ENCODE results near the gene KCNA5.

Gene KCNA5

DNA sequence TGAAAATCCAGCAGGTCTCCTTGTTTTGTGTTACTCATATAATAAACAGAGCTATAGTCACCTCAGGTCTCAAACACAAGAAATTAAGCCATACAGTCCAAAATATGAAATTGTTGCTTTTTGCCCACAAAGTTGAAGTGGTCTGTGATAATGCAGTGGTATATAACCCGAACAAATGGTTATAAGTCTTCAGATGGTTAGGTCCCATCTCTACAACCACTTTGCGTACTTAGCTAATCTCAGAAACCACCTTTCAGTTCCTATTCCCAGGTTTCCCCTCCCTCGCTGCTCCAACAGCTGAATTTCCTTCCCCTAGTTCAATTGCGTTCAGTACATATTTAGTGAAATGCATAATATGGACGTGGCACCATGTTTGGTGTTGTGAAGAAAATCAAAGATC lies 3.3 kb upstream of the KCNA5 start:
- H3K4me3 ChIP-seq (ENCODE audit: low read depth, low read length), result no peak overlapping the region
- TF ChIP-seq, protein P1, sequence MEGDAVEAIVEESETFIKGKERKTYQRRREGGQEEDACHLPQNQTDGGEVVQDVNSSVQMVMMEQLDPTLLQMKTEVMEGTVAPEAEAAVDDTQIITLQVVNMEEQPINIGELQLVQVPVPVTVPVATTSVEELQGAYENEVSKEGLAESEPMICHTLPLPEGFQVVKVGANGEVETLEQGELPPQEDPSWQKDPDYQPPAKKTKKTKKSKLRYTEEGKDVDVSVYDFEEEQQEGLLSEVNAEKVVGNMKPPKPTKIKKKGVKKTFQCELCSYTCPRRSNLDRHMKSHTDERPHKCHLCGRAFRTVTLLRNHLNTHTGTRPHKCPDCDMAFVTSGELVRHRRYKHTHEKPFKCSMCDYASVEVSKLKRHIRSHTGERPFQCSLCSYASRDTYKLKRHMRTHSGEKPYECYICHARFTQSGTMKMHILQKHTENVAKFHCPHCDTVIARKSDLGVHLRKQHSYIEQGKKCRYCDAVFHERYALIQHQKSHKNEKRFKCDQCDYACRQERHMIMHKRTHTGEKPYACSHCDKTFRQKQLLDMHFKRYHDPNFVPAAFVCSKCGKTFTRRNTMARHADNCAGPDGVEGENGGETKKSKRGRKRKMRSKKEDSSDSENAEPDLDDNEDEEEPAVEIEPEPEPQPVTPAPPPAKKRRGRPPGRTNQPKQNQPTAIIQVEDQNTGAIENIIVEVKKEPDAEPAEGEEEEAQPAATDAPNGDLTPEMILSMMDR (conservative IDR thresholded peaks at IDR 0.05; ENCODE audit: low read depth, low read length), result no peak
- DNase-seq (ENCODE audit: low read depth), result no peak

DNA sequence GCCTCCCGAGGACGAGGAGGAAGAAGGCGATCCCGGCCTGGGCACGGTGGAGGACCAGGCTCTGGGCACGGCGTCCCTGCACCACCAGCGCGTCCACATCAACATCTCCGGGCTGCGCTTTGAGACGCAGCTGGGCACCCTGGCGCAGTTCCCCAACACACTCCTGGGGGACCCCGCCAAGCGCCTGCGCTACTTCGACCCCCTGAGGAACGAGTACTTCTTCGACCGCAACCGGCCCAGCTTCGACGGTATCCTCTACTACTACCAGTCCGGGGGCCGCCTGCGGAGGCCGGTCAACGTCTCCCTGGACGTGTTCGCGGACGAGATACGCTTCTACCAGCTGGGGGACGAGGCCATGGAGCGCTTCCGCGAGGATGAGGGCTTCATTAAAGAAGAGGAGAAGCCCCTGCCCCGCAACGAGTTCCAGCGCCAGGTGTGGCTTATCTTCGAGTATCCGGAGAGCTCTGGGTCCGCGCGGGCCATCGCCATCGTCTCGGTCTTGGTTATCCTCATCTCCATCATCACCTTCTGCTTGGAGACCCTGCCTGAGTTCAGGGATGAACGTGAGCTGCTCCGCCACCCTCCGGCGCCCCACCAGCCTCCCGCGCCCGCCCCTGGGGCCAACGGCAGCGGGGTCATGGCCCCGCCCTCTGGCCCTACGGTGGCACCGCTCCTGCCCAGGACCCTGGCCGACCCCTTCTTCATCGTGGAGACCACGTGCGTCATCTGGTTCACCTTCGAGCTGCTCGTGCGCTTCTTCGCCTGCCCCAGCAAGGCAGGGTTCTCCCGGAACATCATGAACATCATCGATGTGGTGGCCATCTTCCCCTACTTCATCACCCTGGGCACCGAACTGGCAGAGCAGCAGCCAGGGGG lies 979 bp downstream of the KCNA5 start:
- no peak overlapping the region for H3K4me3 ChIP-seq (ENCODE audit: low read depth, low read length)
- DNase-seq (ENCODE audit: low read depth), result no peak
- TF ChIP-seq, protein P1 (conservative IDR thresholded peaks at IDR 0.05; ENCODE audit: low read depth, low read length), result no peak

DNA sequence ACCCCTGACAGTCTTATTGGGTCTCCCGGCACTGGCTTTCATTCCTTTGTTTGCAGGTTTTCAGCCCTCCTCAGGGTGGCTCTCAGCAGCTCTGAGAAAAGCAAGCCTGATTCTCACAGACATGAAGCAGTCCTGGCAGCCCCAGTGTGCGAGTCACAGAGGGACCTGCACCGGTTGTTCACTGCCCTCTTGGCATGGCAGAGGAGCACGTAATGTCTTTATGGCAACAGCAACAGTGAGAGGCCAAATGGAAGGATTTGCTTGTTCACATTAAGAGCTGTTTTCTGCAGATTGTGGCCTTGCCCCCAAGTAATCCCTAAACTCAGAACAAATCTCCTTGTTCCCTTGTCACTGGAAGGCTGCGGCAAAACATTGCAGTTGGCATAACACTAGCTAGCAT lies 3.4 kb downstream of the KCNA5 start:
- no peak overlapping the region for H3K4me3 ChIP-seq (ENCODE audit: low read depth, low read length)
- TF ChIP-seq, protein P1 (conservative IDR thresholded peaks at IDR 0.05; ENCODE audit: low read depth, low read length), result no peak
- no peak for DNase-seq (ENCODE audit: low read depth)

DNA sequence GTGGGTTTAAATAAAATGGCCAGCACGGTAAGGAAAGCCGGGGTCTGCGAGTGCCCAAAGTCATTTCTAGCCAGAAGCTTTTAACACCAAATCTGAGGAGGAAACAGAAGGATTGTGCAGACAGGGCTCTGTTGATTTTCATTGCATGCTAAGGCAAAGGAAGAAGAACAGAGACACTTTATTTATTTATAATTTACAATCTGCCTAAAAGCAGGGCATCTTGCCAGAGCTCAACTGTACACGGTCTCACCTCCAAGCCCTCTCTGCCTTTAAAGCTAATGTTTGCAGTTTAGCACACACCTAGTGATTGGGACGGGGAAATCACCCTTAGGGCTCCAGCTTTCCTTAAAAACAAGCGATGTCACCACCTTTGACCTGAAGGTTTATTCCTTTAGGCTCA lies 4.0 kb downstream of the KCNA5 start:
- H3K4me3 ChIP-seq (ENCODE audit: low read depth, low read length), result no peak overlapping the region
- TF ChIP-seq, protein P1 (conservative IDR thresholded peaks at IDR 0.05; ENCODE audit: low read depth, low read length), result no peak
- DNase-seq (ENCODE audit: low read depth), result no peak

DNA sequence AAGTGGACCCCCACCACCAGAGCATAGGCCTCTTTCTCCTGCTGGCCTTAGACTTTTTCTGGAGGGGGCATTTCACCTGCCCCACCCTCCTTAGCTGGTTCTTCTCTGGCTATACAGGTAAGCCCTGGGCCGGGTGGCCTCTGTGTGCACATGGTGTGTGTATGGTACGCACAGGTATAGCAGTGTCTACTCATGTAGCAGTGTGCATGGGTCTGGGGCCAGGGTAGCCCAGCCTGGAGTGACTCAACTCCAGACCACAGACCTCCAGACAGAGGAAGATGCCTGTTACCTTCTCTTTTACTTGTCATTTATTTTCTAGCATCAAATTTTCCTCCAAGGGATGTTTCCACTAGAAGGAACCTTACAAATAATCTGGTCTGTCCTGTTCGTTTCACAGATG lies 6.9 kb downstream of the KCNA5 start:
- DNase-seq (ENCODE audit: low read depth), result no peak
- H3K4me3 ChIP-seq (ENCODE audit: low read depth, low read length), result no peak overlapping the region

DNA sequence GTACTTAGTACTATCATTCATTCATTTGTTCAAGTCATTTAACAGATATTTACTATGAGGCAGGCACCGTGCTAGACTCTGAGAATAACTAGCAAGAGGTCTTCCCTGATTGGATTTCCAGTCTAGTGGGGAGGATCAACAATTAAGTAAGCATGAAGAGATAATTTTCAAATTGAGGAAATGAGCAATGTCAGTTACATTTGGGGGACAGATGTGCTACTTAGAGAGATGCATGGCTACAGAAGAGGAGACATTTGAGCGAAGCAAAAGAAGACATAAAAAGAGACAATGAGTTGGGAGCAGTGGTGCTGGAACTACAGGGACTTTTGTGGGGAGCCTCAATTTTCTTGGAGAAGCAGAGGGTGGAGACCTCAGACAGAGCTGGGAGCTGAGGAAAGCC lies 7.7 kb downstream of the KCNA5 start:
- H3K4me3 ChIP-seq (ENCODE audit: low read depth, low read length), result no peak overlapping the region
- TF ChIP-seq, protein P1 (conservative IDR thresholded peaks at IDR 0.05; ENCODE audit: low read depth, low read length), result no peak
- no peak for DNase-seq (ENCODE audit: low read depth)

More for the DNA sequence above, 6.9 kb downstream of the KCNA5 start:
- TF ChIP-seq, protein P1 (conservative IDR thresholded peaks at IDR 0.05; ENCODE audit: low read depth, low read length), result no peak

DNA sequence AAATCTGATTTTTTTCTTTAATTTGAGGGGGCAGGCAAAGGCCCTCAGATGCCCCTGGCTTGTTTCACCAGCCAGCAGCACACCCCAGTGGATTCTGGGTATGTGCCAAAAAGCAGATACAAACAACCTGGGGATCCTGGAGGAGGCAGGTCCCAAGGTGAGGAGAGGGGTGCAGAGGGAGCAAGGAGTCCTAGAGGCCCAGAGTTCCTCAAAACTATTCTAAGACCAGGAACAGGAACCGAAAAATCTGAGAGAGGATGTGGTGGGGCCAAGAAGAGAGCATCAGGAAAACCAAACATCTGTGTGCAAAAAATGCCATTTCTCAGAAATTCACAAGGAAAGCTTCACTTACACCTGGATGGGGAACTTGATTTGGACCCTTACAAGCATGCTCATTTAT lies 8.2 kb downstream of the KCNA5 start:
- DNase-seq (ENCODE audit: low read depth), result no peak
- TF ChIP-seq, protein P1 (conservative IDR thresholded peaks at IDR 0.05; ENCODE audit: low read depth, low read length), result no peak
- H3K4me3 ChIP-seq (ENCODE audit: low read depth, low read length), result no peak overlapping the region

Data from choroid plexus epithelial cell (primary cell).